B cell (primary cell): Measurements from ENCODE around the gene GNAT2. TPM values are rescaled to one million over a fixed set of nuclear protein-coding genes. Genes with fewer than 3 reads are reported as not detected.

Experiments used
- ATAC-seq: fragments of 200-7000 bp; cut with Tn5 transposase; one replicate; pipeline ENCODE4 v1.10.0; 2021; ENCODE audit warnings: low read depth, mild to moderate bottlenecking, moderate number of reproducible peaks, moderate library complexity
- CTCF ChIA-PET: fragments of 350-600 bp; sonication (Branson Sonifier 250); formaldehyde crosslinking; loops from one replicate; lab custom pipeline; 2021; ENCODE audit warnings: antibody characterized with exemption, inconsistent platforms; lab: Charles Lee
- POLR2A ChIA-PET: fragments of 350-600 bp; sonication (Branson Sonifier 250); formaldehyde crosslinking; loops from one replicate; lab custom pipeline; 2021; ENCODE audit warnings: antibody characterized with exemption; lab: Charles Lee
- DNase-seq: peaks from one replicate; pipeline ENCODE4 v3.0.0; 2013
- H2AFZ ChIP-seq: 2 replicates; pipeline ENCODE4 v1.6.1; 2012; ENCODE audit warnings: mild to moderate bottlenecking, low read depth, low read length; ENCODE audit not compliant: insufficient read depth, poor library complexity, severe bottlenecking
- H3K27ac ChIP-seq, 2 donors: 1 replicate in 1 of 2; 2 replicates in 1 of 2; pipeline ENCODE4 v1.5.1; 2012 to 2013; ENCODE audit warnings: low read length in 2 of 2, mild to moderate bottlenecking in 2 of 2, moderate library complexity in 1 of 2
- H3K27me3 ChIP-seq, 4 experiments: fragments of 200-600 bp in 1 of 4; sonication (generic) in 1 of 4; replicated peaks in 1 of 4; 1 replicate in 2 of 4; 2 replicates in 2 of 4; pipeline versions ENCODE4 v1.6.1 to v1.7.0; 2013 to 2016; ENCODE audit warnings: low read length in 3 of 4, mild to moderate bottlenecking in 2 of 4, mixed read lengths in 1 of 4, moderate library complexity in 1 of 4; ENCODE audit not compliant: insufficient read depth in 4 of 4, control insufficient read depth in 3 of 4; ENCODE audit errors: control extremely low read depth in 1 of 4
- H3K36me3 ChIP-seq, 2 experiments: replicated peaks in 1 of 2; 1 replicate in 1 of 2; 2 replicates in 1 of 2; pipeline versions ENCODE4 v1.6.1 to v1.7.1; 2013; ENCODE audit warnings: low read length in 1 of 2; ENCODE audit not compliant: insufficient read depth in 2 of 2, control insufficient read depth in 1 of 2; ENCODE audit errors: control extremely low read depth in 1 of 2, extremely low read depth in 1 of 2
- H3K4me1 ChIP-seq, 2 donors: fragments of 200-600 bp in 1 of 2; sonication (generic) in 1 of 2; 1 replicate in 1 of 2; 2 replicates in 1 of 2; pipeline versions ENCODE4 v1.5.1 to v1.6.1; 2013 to 2017; ENCODE audit warnings: low read length in 2 of 2; ENCODE audit not compliant: control insufficient read depth in 2 of 2, insufficient read depth in 2 of 2
- H3K4me2 ChIP-seq: replicated peaks from 2 replicates; pipeline ENCODE3; 2012; ENCODE audit warnings: mild to moderate bottlenecking, low read depth, low read length; ENCODE audit not compliant: poor library complexity, severe bottlenecking
- H3K4me3 ChIP-seq, 5 experiments: fragments of 200-600 bp in 1 of 5; sonication (generic) in 1 of 5; 1 replicate in 3 of 5; 2 replicates in 2 of 5; pipeline versions ENCODE4 v1.5.1 to v1.7.0; 2011 to 2016; ENCODE audit warnings: low read length in 4 of 5, mild to moderate bottlenecking in 4 of 5, low read depth in 2 of 5, control low read depth in 1 of 5, moderate library complexity in 1 of 5; ENCODE audit not compliant: insufficient read depth in 1 of 5; ENCODE audit errors: control extremely low read depth in 1 of 5, extremely low read depth in 1 of 5
- H3K79me2 ChIP-seq: fragments of 200-600 bp; sonication (generic); one replicate; pipeline ENCODE4 v1.6.0; 2016; ENCODE audit warnings: low read length; ENCODE audit not compliant: control insufficient read depth, insufficient read depth
- H3K9ac ChIP-seq: fragments of 200-600 bp; sonication (generic); 2 replicates; pipeline ENCODE4 v1.6.1; 2017; ENCODE audit warnings: mild to moderate bottlenecking, low read length, moderate library complexity
- H3K9me3 ChIP-seq, 3 donors: one replicate each; pipeline versions ENCODE4 v1.6.1 to v1.7.1; 2013; ENCODE audit warnings: low read length in 2 of 3; ENCODE audit not compliant: control insufficient read depth in 2 of 3, insufficient read depth in 1 of 3; ENCODE audit errors: control extremely low read depth in 1 of 3
- H4K20me1 ChIP-seq: 2 replicates; pipeline ENCODE4 v1.6.0; 2012; ENCODE audit warnings: mild to moderate bottlenecking, low read length; ENCODE audit not compliant: insufficient read depth, control insufficient read depth, poor library complexity, severe bottlenecking
- H3K27ac Mint-ChIP-seq: one replicate; pipeline ENCODE4 v1.8.0; 2021; ENCODE audit warnings: mixed read lengths
- H3K27me3 Mint-ChIP-seq: one replicate; pipeline ENCODE4 v1.8.0; 2021; ENCODE audit warnings: mixed read lengths
- H3K4me1 Mint-ChIP-seq: one replicate; pipeline ENCODE4 v1.8.0; 2021; ENCODE audit warnings: mixed read lengths
- H3K4me3 Mint-ChIP-seq: one replicate; pipeline ENCODE4 v1.8.0; 2021; ENCODE audit warnings: mixed read lengths
- H3K9me3 Mint-ChIP-seq: one replicate; pipeline ENCODE4 v1.8.0; 2022; ENCODE audit warnings: mixed read lengths; ENCODE audit not compliant: insufficient read depth
- CTCF ChIP-seq: fragments of 200-600 bp; IDR thresholded peaks from one replicate; pipeline ENCODE4 v1.8.0; 2022; ENCODE audit warnings: antibody characterized with exemption, mild to moderate bottlenecking
- EZH2 ChIP-seq: IDR thresholded peaks from 2 replicates; pipeline ENCODE4 v1.6.1; 2012; ENCODE audit warnings: borderline replicate concordance, low read depth, mild to moderate bottlenecking, moderate library complexity, low read length; ENCODE audit not compliant: insufficient read depth, poor library complexity, severe bottlenecking
- WGBS: methylation state at CpG from one replicate; pipeline ENCODE4 v1.1.5; 2013; ENCODE audit warnings: missing lambda C conversion rate; ENCODE audit not compliant: insufficient coverage; 5-methylcytosine and 5-hydroxymethylcytosine counted together
- intact Hi-C: fragments of 100-400 bp; cut with micrococcal nuclease; formaldehyde crosslinking; loops from one replicate; pipeline ENCODE4 v1.10.0; 2022
- polyA plus RNA-seq: library from polyadenylated mRNA; depleted of rRNA; stranded (reverse); fragments of >200 nt; gene quantifications from 2 replicates; pipeline ENCODE4 v1.2.3, GENCODE V29; 2012
- total RNA-seq, 2 donors: library from RNA; stranded (reverse); fragments of 120-200 nt in 1 of 2; gene quantifications; 1 replicate in 1 of 2; 2 replicates in 1 of 2; pipeline versions ENCODE4 v1.2.3 to v1.2.4, GENCODE V29; 2013 to 2022

Gene GNAT2
- total and polyA plus RNA-seq, 2 donors (not counting 1 experiment from before 2014, with no cell fraction given), result not detected

DNA sequence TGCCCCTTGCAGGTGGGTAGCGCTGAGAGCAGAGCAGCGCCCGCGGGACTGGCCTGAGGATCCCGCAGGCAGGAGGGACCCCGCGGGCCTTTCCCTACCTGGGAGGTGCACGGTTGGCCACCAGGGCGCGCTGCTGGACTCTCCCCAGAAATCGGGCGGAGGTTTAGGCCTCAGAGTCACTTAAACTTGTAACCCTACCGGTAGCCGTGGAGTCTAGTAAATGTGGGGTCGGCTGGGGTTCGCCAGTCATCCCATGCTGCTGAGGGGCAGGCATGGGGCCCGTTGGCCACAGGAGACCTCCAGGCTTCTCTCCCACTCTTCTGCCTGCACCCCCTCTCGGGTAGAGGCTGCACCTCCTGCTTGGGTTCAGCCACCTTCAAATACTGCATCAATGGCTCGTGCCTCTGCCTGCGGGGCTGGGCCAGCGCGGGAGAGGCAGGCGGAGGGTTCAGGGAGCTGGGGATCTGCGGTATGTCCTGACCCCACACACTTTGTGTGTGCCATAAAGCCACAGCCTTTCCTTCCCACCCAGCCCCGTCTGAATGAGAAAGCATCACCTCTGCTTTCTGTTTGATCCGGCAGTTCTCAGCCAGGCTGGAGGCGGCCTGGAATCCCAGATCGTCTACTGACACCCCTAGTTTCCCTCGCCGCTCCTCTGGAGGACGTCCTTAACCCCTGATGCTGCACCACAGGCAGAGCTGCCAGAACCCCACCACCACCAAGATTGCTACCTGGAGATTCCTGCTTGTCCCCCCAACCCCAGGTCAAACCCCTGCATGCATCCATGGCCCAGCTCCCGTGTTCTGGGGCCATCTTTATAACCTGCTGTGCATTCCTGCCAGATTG is 24.2 kb upstream of the GNAT2 start:
- TF ChIP-seq EZH2, result no peak
- TF ChIP-seq CTCF, result peak; percentile 92
- H3K4me3 Mint-ChIP-seq, result peak overlapping the region; percentile 7
- peaks cover 0 to 2% (median 0%) of the 10 kb centered on the region in 4 experiments for H3K27me3 ChIP-seq
- intact Hi-C loops, result loop anchor here (1.0 to 2.0 kb wide), 3 partner anchors 13 to 341 kb away; partner anchors contain the start of genes AHCYL1, GSTM1 and GSTM4
- POLR2A ChIA-PET, result interaction anchor here (1.0 kb wide), 1 partner anchor 95 kb away, joined by 3 read pairs; the partner anchor contains the start of gene GNAI3
- H2AFZ ChIP-seq, result peak overlapping the region; percentile 82
- no peak overlapping the region for H3K9ac ChIP-seq
- no peaks in the 10 kb centered on the region for H3K9me3 Mint-ChIP-seq
- peak; percentile 86 for DNase-seq
- H3K27ac ChIP-seq, result no peak overlapping the region
- peak; percentile 88 for ATAC-seq
- H3K4me1 Mint-ChIP-seq, result peaks cover 13% of the 10 kb centered on the region
- H4K20me1 ChIP-seq, result no peaks in the 10 kb centered on the region
- 34% methylated on average over 31 of the region's 32 CpGs for whole genome bisulfite sequencing
- H3K4me2 ChIP-seq, result peak overlapping the region; percentile 54
- H3K79me2 ChIP-seq, result no peaks in the 10 kb centered on the region
- H3K4me1 ChIP-seq, result peaks cover 4 to 14% of the 10 kb centered on the region in 2 donors
- H3K36me3 ChIP-seq, result no peaks in the 10 kb centered on the region
- H3K9me3 ChIP-seq, result no peaks in the 10 kb centered on the region
- CTCF ChIA-PET, result interaction anchor here (0.7 to 16.5 kb wide), 12 partner anchors 9 to 367 kb away, joined by 3 to 276 read pairs (median 6); partner anchors contain the start of genes AHCYL1, AMPD2, GPR61 and GSTM1
- no peak overlapping the region for H3K27ac Mint-ChIP-seq
- H3K27me3 Mint-ChIP-seq, result peaks cover 4% of the 10 kb centered on the region
- peak overlapping the region in 1 of 5 experiments; percentile 6 for H3K4me3 ChIP-seq
